Fibroblast of lung (primary cell): ENCODE data around the gene ETF1.

ENCODE experiments used
- CTCF ChIP-seq, 2 donors: IDR thresholded peaks in 1 of 2; conservative IDR thresholded peaks in 1 of 2; 1 replicate in 1 of 2; 2 replicates in 1 of 2; pipeline ENCODE4 v1.5.1; 2011 to 2012; ENCODE audit warnings: low read length in 2 of 2, control low read depth in 1 of 2, inconsistent platforms in 1 of 2, low read depth in 1 of 2, mild to moderate bottlenecking in 1 of 2
- EZH2 ChIP-seq: IDR thresholded peaks from 2 replicates; pipeline ENCODE4 v1.5.1; 2012; ENCODE audit warnings: low read length, control low read depth, mild to moderate bottlenecking; ENCODE audit errors: missing control alignments

GRCh38 chr5:138573949-138574670, 31.1 kb upstream of the ETF1 start:
- TF ChIP-seq CTCF (conservative IDR thresholded peaks at IDR 0.05 in 1 of 2, IDR thresholded peaks at IDR 0.05 in 1 of 2; ENCODE audit: low read depth in 1 of 2, low read length in 2 of 2): no peak
- no peak for TF ChIP-seq EZH2
